GM19438 (cell line): ENCODE data around the gene WSCD2.

Experiments used
- ATAC-seq: cut with Tn5 transposase; IDR thresholded peaks from one replicate; pipeline ENCODE4 v1.9.1; 2021; ENCODE audit warnings: low read depth; ENCODE audit not compliant: unreplicated experiment

Gene WSCD2

DNA sequence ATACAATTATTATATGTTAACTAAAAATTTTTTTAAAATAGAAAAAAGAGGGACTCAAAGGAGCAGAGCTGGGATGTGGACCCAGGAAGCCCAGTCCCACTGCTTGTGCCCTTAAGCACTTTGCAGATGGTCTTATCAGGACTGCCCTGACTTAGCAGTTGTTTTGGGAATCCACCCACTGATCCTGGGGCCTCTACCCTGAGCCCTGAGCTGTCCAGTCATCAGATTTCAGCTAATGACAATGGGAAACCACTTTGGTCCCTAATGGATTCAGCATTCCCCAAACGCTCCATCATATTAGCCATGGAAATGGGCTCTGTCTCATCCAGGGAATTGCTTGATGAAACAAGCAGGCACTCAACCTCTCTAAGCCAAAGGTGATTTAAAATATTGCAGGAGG is 22.5 kb upstream of the WSCD2 start:
- ATAC-seq: no peak

GRCh38 chr12:108107293-108107692 is 21.8 kb upstream of the WSCD2 start:
- ATAC-seq: no peak

DNA sequence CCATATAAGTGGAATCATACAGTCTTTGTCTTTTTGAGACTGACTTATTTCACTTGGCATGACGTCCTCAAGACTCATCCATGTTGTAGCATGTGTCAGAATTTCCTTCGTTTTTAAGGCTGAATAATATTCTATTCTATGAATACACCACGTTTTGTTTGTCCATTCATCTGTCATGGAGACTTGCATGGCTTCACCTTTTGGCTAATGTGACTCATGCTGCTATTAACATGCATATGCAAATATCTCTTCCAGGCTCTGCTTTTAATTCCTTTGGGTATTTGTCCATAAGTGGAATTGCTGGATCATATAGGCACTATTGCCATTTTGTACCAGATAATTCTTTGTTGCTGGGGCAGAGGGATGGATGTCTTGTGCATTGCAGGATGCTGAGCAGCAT is 19.6 kb upstream of the WSCD2 start:
- no peak for ATAC-seq

DNA sequence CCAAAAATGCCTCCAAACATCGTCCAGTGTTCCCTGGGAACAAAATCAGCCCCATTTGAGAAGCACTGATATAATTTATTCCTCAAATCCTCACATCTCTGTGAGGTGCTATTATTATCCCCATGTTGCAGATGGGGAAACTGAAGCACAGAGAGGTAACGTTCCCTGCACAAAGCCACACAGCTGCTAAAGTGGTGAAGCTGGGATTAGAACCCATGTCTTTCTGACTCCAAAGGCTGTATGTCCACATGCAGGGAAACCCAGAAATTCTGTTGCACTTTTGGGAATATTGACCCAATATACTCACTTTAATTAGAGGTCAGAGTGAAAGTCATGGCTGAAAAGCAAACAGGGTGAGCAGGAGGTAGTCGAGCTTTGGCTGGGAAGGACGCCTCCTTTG is 19.1 kb upstream of the WSCD2 start:
- ATAC-seq: no peak

DNA sequence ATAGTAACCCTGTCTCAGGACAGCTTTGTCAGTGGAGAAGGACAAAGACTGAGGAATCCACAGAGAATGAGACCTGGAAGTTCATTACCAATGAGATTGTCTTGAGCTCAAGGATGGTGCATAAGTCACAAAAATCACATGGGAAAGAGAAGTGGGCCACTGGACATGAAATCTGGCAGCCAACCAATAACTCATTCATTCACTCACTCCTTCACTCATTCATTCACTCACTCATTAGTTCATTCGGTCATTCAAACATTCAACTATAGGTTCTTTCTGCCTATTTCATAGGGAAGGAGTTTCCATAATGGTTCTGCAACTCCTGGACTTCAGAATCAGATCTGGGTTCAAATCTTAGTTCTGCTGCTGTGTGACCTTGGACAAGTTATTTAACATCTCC is 18.2 kb upstream of the WSCD2 start:
- no peak for ATAC-seq

GRCh38 chr12:108112832-108113556 is 16.1 kb upstream of the WSCD2 start:
- ATAC-seq: no peak

- ATAC-seq: no peak
These were observed 13.7 kb upstream of the WSCD2 start for GRCh38 chr12:108115123-108116121.

DNA sequence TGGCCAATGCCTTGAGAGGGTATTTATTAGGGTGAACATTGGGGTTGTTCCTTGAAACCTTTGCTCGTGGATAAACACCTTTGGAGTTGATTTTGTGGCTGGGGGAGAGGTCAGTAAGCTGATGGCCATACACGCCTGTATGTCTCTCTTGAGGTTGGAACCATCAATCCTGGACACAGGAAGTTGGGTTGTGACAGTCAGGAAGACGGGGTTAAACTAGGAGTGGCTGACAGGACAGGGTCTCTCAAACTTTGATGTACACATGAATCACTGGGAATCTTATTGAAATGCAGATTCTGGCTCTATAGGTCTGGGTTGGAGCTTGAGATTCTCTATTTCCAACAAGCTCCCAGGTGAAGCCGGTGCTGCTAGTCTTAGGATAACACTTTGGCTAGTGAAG is 12.8 kb upstream of the WSCD2 start:
- no peak for ATAC-seq

DNA sequence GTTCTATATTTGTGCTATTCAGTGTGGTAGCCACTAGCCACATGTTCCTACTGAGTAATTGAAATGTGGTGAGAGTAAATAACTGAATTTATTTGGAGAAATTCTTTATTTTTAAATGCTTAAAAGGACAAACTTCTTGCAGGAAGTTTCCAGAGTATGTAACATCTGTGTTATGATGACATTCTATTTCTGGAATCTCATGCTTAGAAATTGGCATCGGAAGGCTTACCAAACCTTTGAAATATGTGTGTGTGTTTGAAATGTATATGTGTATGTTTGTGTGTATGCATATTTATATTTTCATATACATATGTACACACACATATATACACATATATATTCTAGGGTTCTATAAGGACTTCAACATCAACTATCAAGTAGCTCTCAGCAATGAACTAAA is 12.4 kb upstream of the WSCD2 start:
- ATAC-seq: no peak

GRCh38 chr12:108117163-108117849 is 11.8 kb upstream of the WSCD2 start:
- no peak for ATAC-seq

DNA sequence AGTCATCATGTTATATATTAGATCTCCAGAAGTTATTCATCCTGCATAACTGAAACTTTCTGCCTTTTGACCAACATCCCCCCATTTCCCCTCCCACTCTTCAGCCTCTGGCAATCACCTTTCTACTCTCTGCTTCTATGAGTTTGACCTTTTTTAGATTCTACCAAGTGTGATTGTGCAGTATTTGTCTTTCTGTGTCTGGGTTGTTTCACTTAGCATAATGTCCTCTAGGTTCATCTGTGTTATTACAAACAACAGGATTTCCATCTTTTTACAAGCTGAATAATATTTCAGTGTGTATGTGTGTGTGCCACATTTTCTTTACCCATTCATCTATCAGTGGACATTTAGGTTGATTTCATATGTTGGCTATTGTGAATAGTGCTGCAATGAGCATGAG is 11.2 kb upstream of the WSCD2 start:
- ATAC-seq: no peak

DNA sequence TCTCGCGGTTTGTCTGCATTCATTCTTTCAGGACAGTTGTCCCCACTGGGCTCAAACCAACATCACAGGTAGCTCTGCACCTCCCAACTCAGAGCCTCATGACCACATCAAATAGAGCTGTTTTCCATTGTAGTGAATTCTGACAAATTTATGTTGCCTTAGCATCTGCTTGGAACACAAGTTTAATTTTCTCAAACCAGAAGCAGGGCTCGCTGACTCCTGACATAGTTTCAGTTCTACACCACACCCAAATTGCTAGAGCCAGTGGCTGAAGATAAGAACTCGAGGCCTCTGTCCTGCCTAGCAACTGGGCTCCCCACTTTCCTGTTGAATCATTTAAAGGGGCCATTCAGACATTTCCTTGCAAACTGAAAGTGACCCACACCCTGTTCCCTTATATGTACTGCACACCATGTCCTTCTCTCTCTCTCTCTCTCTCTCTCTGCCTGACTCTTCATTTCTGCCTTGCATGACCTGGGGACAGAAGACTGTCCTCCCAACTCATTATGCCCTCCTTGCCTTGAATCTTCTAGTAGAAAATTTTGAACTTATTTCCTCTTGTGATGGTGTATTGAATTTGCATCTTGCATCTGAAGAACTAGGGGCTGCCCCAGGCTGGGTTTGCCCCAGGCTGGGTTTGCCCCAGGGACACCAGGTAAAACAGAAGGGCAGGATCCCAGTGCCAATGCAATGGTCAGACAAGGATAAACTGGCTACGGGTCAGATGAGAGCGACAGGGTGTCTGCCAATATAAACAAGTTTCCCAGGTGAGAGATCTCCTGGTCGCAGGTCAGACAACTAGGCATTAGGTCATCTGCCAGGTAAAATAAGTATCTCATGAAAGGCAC is 9.7 kb upstream of the WSCD2 start:
- ATAC-seq: no peak

DNA sequence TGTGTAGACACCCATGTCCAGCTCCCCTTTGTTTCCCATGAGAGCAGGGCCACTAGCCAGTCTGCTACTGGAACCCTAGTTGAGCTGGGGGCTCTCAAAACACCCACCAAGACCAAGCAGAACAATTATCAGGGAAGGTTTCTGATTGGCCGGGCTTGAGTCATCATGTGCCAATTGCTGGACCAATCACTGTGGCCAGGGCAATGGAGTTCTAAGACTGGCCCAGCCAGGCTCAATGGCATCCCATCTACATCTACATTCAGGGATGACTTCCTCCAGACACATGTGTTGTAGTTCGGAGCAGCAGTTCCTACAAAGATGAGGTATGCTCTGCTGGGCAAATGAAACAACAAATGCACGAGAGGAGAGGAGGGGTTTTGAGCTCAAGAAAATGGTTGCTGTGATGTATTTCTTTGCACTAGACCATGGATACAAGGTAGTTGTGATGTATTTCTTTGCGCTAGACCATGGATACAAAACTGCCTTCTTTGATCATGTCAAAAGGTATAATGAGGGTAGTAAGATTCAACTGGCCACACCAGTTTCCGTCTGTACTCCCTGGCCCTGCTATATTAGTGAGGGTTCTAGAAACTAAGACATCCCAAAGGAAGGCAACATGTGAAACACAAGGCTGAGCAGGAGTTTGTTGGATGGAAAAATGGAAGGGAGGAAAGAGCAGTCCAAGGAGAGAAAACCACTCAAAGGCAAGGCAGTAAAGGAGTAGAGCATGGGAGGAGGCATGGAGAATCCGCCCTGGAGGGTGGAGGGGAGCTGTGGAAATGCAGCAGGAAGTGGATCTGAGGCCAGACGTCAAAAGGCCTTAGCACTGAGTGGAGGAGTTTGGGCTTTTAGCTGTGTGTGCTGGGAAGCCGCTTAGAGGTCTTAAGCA is 8.9 kb upstream of the WSCD2 start:
- ATAC-seq: no peak

DNA sequence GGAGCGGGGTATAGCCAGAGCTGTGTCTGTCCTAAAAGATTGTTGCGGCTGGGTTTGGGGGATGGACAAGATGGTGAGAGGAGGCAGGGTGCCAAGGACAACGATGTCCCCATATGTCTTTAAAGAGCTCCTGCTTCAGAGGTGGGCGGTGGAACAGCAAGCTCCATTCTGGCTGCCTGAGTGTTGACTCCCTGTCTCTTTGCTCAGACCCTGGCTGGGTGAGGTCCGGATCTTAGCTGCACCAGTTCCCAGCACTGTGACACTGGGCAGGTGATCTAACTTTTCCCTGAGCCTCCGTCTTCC is 8.3 kb upstream of the WSCD2 start:
- ATAC-seq: no peak

DNA sequence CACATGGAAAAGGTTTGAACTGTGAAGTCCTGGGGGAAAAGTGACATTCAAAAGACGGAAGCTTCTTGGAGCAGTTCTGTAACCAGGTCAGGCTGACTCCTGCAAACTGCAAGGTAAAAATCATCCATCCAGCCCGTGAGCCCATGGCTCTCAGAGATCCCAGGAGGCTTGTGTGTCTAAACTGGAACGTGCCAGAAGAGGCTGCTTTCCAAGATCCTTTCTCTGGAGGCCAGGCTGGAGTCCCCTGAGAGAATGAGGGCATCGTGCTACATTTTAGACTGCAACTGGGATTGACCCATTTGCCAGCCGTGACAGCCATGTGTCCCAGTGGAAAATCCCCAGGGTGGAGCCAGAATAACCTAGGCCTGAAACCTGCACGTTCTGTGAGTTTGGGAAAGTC is 7.8 kb upstream of the WSCD2 start:
- ATAC-seq: no peak

GRCh38 chr12:108121728-108122471 is 7.2 kb upstream of the WSCD2 start:
- no peak for ATAC-seq

- no peak for ATAC-seq
These were observed 6.4 kb upstream of the WSCD2 start for GRCh38 chr12:108122644-108123043.

DNA sequence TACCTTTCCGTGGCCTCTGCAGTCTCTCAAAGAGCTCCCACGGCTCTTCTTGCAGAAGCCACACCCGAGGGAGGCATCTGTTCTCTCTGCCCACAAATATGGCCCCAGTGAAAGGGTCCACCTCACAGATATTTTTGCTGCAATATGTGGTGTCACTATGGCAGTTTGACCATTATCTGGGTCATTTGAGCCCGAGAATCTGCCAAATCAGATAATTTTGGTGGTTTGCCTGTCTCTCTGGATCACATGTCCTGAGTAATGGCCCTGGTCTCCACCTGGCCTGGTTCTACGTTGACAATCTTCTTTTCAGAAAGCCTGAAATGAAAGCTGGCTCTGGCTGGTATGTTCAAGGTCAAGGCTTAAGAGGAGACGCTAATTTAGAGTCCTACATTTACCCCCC is 5.7 kb upstream of the WSCD2 start:
- no peak for ATAC-seq

DNA sequence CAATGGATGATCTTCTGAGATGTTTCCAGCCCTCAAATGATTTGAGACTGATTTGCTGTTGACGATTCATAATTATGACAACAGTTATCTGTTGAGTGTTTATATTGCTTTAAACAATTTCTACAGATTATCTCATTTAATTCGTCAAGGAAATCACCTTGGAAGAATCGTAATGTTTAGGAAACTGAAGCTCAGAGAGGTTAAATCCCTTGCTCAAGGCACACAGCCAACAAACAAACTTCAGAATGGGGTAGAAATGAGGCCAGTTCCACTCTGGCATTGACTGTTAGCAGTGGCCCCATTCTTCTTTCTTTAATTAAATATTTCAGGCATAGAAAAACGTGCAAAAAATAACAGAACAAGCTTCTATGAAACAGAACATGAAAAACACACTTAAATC is 4.0 kb upstream of the WSCD2 start:
- ATAC-seq: no peak
